PC-3 (cell line): Measurements from ENCODE around the gene IQCC. TPM values are rescaled to one million over a fixed set of nuclear protein-coding genes. Genes with fewer than 3 reads are reported as not detected.
A peak's percentile ranks its signal among the peaks of the same experiment; 100 is the strongest.

Experiments
- ATAC-seq: fragments of 200-7000 bp; cut with Tn5 transposase; 2 replicates; pipeline ENCODE4 v1.9.1; 2020; ENCODE audit warnings: mild to moderate bottlenecking, moderate library complexity
- BruUV-seq: library from RNA; stranded (reverse); fragments of 400-500 nt; replicated peaks from 2 replicates; lab custom pipeline; 2021; lab: Mats Ljungman, UMichigan
- CTCF ChIA-PET: fragments of 300-600 bp; sonication (Branson Sonifier 250); formaldehyde crosslinking; loops from one replicate; lab custom pipeline; 2022; ENCODE audit warnings: antibody characterized with exemption; lab: Charles Lee
- POLR2A ChIA-PET: fragments of 300-600 bp; sonication (Branson Sonifier 250); formaldehyde crosslinking; loops from one replicate; lab custom pipeline; 2022; ENCODE audit warnings: antibody characterized with exemption; ENCODE audit not compliant: unreplicated experiment; lab: Charles Lee
- DNase-seq: peaks from one replicate; pipeline ENCODE4 v3.0.0-alpha.2; 2015
- H2AFZ ChIP-seq: fragments of 300-600 bp; sonication (generic); 2 replicates; pipeline ENCODE4 v1.6.0; 2016; ENCODE audit warnings: antibody characterized with exemption, low read length
- H3F3A ChIP-seq: fragments of 300-600 bp; sonication (generic); one replicate; pipeline ENCODE4 v1.6.0; 2017; ENCODE audit warnings: antibody characterized with exemption, low read length, control low read depth, mild to moderate bottlenecking; ENCODE audit not compliant: unreplicated experiment
- H3K27ac ChIP-seq: fragments of 300-600 bp; sonication (generic); 2 replicates; pipeline ENCODE4 v1.5.1; 2016; ENCODE audit warnings: mild to moderate bottlenecking, low read length
- H3K27me3 ChIP-seq: fragments of 300-600 bp; sonication (generic); 2 replicates; pipeline ENCODE4 v1.6.1; 2016; ENCODE audit warnings: low read length, mixed read lengths
- H3K36me3 ChIP-seq: fragments of 300-600 bp; sonication (generic); 2 replicates; pipeline ENCODE4 v1.6.1; 2016; ENCODE audit warnings: low read depth, mixed run types, low read length, mixed read lengths
- H3K4me1 ChIP-seq: fragments of 300-600 bp; sonication (generic); 2 replicates; pipeline ENCODE4 v1.5.1; 2016; ENCODE audit warnings: low read length; ENCODE audit not compliant: insufficient read depth
- H3K4me2 ChIP-seq: fragments of 300-600 bp; sonication (generic); 2 replicates; pipeline ENCODE4 v1.6.0; 2016; ENCODE audit warnings: low read length
- H3K4me3 ChIP-seq: fragments of 300-600 bp; sonication (generic); 2 replicates; pipeline ENCODE4 v1.5.1; 2016; ENCODE audit warnings: mild to moderate bottlenecking, low read length, mixed read lengths
- H3K79me2 ChIP-seq: fragments of 300-600 bp; sonication (generic); 2 replicates; pipeline ENCODE4 v1.6.1; 2017; ENCODE audit warnings: low read length, mixed read lengths
- H3K9ac ChIP-seq: fragments of 300-600 bp; sonication (generic); 2 replicates; pipeline ENCODE4 v1.6.0; 2016; ENCODE audit warnings: mild to moderate bottlenecking, low read length
- H3K9me2 ChIP-seq: fragments of 300-600 bp; sonication (generic); replicated peaks from 2 replicates; pipeline ENCODE4 v1.6.1; 2016; ENCODE audit warnings: mixed run types, low read length, mixed read lengths
- H3K9me3 ChIP-seq: fragments of 300-600 bp; sonication (generic); 2 replicates; pipeline ENCODE4 v1.6.1; 2016; ENCODE audit warnings: low read length, mixed read lengths
- H4K20me1 ChIP-seq: fragments of 300-600 bp; sonication (generic); 2 replicates; pipeline ENCODE4 v1.6.1; 2016; ENCODE audit warnings: low read length, mixed read lengths
- CTCF ChIP-seq: fragments of 300-600 bp; sonication (generic); conservative IDR thresholded peaks from 2 replicates; pipeline ENCODE4 v1.5.1; 2017; ENCODE audit warnings: antibody characterized with exemption, low read depth, mild to moderate bottlenecking, low read length
- EZH2 ChIP-seq: fragments of 300-600 bp; sonication (generic); IDR thresholded peaks from one replicate; pipeline ENCODE4 v1.6.1; 2017; ENCODE audit warnings: antibody characterized with exemption, mild to moderate bottlenecking, low read length; ENCODE audit not compliant: unreplicated experiment
- EZH2phosphoT487 ChIP-seq: fragments of 300-600 bp; sonication (generic); IDR thresholded peaks from 2 replicates; pipeline ENCODE4 v1.6.1; 2018; ENCODE audit warnings: mild to moderate bottlenecking, antibody characterized with exemption, low read length, borderline replicate concordance
- intact Hi-C: fragments of 100-400 bp; cut with micrococcal nuclease; formaldehyde crosslinking; loops from 2 replicates; pipeline ENCODE4 v1.9.0; 2023
- total RNA-seq: library from RNA; depleted of rRNA; stranded (reverse); fragments of >200 nt; gene quantifications from 2 replicates; pipeline ENCODE4 v1.2.3, GENCODE V29; 2014

IQCC gene
- total RNA-seq, 1 experiment from 2014 or later, result 8.5 TPM

GRCh38 chr1:32221980-32222755, 16.7 kb downstream of the IQCC start, which contains the start of the genes EIF3I and TMEM234:
EIF3I (plus strand) TSS chr1:32222407; CDS start chr1:32222442, 35 bp downstream.
TMEM234 (minus strand) TSS chr1:32222353; CDS start chr1:32222322, 31 bp downstream.
- peak; percentile 95 for DNase-seq
- Histone ChIP-seq H3K4me2 (peak within 1 kb of the TSS; percentile 93), H3K79me2 (peaks cover 55% of the 10 kb centered on the region), H3K9me3 (no peaks in the 10 kb centered on the region), H4K20me1 (no peaks in the 10 kb centered on the region), H3K27me3 (no peaks in the 10 kb centered on the region), H3K9ac (peak within 1 kb of the TSS; percentile 98), H3K4me1 (peaks cover 24% of the 10 kb centered on the region), H3K9me2 (no peaks in the 10 kb centered on the region), H3K27ac (peak within 1 kb of the TSS; percentile 70), H3F3A (no peaks in the 10 kb centered on the region), H3K4me3 (peak within 1 kb of the TSS; percentile 86), H2AFZ (peak within 1 kb of the TSS; percentile 60), H3K36me3 (peaks cover 19% of the 10 kb centered on the region)
- POLR2A ChIA-PET, result interaction anchor here (0.6 kb wide), 1 partner anchor 68 kb away, joined by 4 read pairs; no protein-coding TSS in a partner anchor
- ATAC-seq, result peak; percentile 93
- BruUV-seq, result TSS peak; percentile 75
- TF ChIP-seq EZH2phosphoT487, result no peak
- no peak for TF ChIP-seq EZH2
- TF ChIP-seq CTCF, result no peak
- intact Hi-C loops, result no loop called here
- CTCF ChIA-PET, result interaction anchor here (0.5 kb wide), 1 partner anchor 149 kb away, joined by 7 read pairs; the partner anchor contains the start of gene TMEM39B

- ATAC-seq (no peak), DNase-seq (no peak)
- ChIA-PET CTCF (no interaction called here), POLR2A (no interaction called here)
- TF ChIP-seq EZH2, result no peak
- Histone ChIP-seq H4K20me1 (no peaks in the 10 kb centered on the region), H3K79me2 (peaks cover 55% of the 10 kb centered on the region), H3K4me3 (peak overlapping the region; percentile 86), H3K27me3 (no peaks in the 10 kb centered on the region), H3K9me3 (no peaks in the 10 kb centered on the region), H3F3A (no peaks in the 10 kb centered on the region), H3K9ac (no peak overlapping the region), H3K4me1 (peaks cover 22% of the 10 kb centered on the region), H3K4me2 (peak overlapping the region; percentile 93), H3K36me3 (peaks cover 33% of the 10 kb centered on the region), H3K27ac (no peak overlapping the region), H2AFZ (no peak overlapping the region), H3K9me2 (no peaks in the 10 kb centered on the region)
- no TSS peak for BruUV-seq
- intact Hi-C loops, result no loop called here
Observed at GRCh38 chr1:32223683-32224082, 18.2 kb downstream of the IQCC start.

GRCh38 chr1:32224285-32224684, 18.8 kb downstream of the IQCC start:
- H3K79me2 ChIP-seq, result peaks cover 55% of the 10 kb centered on the region
- no peak overlapping the region for H3K9ac ChIP-seq
- DNase-seq, result no peak
- no peaks in the 10 kb centered on the region for H3K9me2 ChIP-seq
- H3K4me2 ChIP-seq, result peak overlapping the region; percentile 93; the same call in 1 of the 2 replicates
- peaks cover 37% of the 10 kb centered on the region for H3K36me3 ChIP-seq
- ATAC-seq, result no peak
- intact Hi-C loops, result no loop called here
- no TSS peak for BruUV-seq
- no peaks in the 10 kb centered on the region for H4K20me1 ChIP-seq
- no peaks in the 10 kb centered on the region for H3F3A ChIP-seq
- H3K27me3 ChIP-seq, result no peaks in the 10 kb centered on the region
- H3K27ac ChIP-seq, result no peak overlapping the region
- ChIA-PET CTCF (no interaction called here), POLR2A (no interaction called here)
- no peaks in the 10 kb centered on the region for H3K9me3 ChIP-seq
- H2AFZ ChIP-seq, result no peak overlapping the region
- no peak overlapping the region for H3K4me3 ChIP-seq
- TF ChIP-seq EZH2phosphoT487, result no peak
- H3K4me1 ChIP-seq, result peaks cover 22% of the 10 kb centered on the region
